HG02884 (cell line): ENCODE results near the gene ANXA11.
"Not testable (repeated sequence)": the region's sequence is repeated elsewhere in the genome, so short reads cannot be mapped to it uniquely, and the experiment has no call there.

Experiments
- ATAC-seq: cut with Tn5 transposase; IDR thresholded peaks from one replicate; pipeline ENCODE4 v1.9.1; 2021; ENCODE audit warnings: mild to moderate bottlenecking, moderate library complexity; ENCODE audit not compliant: unreplicated experiment

ANXA11 gene

GRCh38 chr10:80205477-80206276 is at the start of gene ANXA11:
ANXA11 (minus strand) TSS chr10:80205537; CDS start chr10:80172861, 32,676 bp downstream.
- peak; percentile 63 for ATAC-seq

GRCh38 chr10:80254726-80255125 is 49.4 kb upstream of the ANXA11 start:
- ATAC-seq: not testable (repeated sequence)

- ATAC-seq: not testable (repeated sequence)
These were observed 48.6 kb upstream of the ANXA11 start for GRCh38 chr10:80253963-80254271.

- ATAC-seq: peak; percentile 54
These were observed 48.1 kb upstream of the ANXA11 start for GRCh38 chr10:80253266-80253962.

- no peak for ATAC-seq
These were observed 47.1 kb upstream of the ANXA11 start for GRCh38 chr10:80252296-80252887.

GRCh38 chr10:80251703-80252280 is 46.5 kb upstream of the ANXA11 start:
- not testable (repeated sequence) for ATAC-seq

GRCh38 chr10:80250399-80250798 is 45.1 kb upstream of the ANXA11 start:
- ATAC-seq: not testable (repeated sequence)

GRCh38 chr10:80249906-80250305 is 44.6 kb upstream of the ANXA11 start:
- ATAC-seq: not testable (repeated sequence)

GRCh38 chr10:80247611-80248010 is 42.3 kb upstream of the ANXA11 start:
- not testable (repeated sequence) for ATAC-seq

GRCh38 chr10:80244371-80244770 is 39.0 kb upstream of the ANXA11 start:
- ATAC-seq: not testable (repeated sequence)

- not testable (repeated sequence) for ATAC-seq
These were observed 37.0 kb upstream of the ANXA11 start for GRCh38 chr10:80242341-80242740.

- not testable (repeated sequence) for ATAC-seq
These were observed 31.1 kb upstream of the ANXA11 start for GRCh38 chr10:80236457-80236856.

GRCh38 chr10:80234331-80235235 is 29.2 kb upstream of the ANXA11 start:
- ATAC-seq: peak; percentile 100

- not testable (repeated sequence) for ATAC-seq
These were observed 28.5 kb upstream of the ANXA11 start for GRCh38 chr10:80233871-80234270.

- ATAC-seq: peak; percentile 47
These were observed 21.4 kb upstream of the ANXA11 start for GRCh38 chr10:80226723-80227122.

- ATAC-seq: not testable (repeated sequence)
These were observed 17.7 kb upstream of the ANXA11 start for GRCh38 chr10:80223031-80223419.

GRCh38 chr10:80218878-80219277 is 13.5 kb upstream of the ANXA11 start:
- ATAC-seq: peak; percentile 92

GRCh38 chr10:80214368-80214982 is 9.1 kb upstream of the ANXA11 start:
- not testable (repeated sequence) for ATAC-seq

GRCh38 chr10:80212535-80213115 is 7.3 kb upstream of the ANXA11 start:
- ATAC-seq: not testable (repeated sequence)

GRCh38 chr10:80211786-80212185 is 6.4 kb upstream of the ANXA11 start:
- no peak for ATAC-seq
